GM23248 (cell line): ENCODE data around the gene CNP. TPM values are rescaled to one million over a fixed set of nuclear protein-coding genes. Genes with fewer than 3 reads are reported as not detected.

ENCODE experiments used
- DNase-seq: peaks from one replicate; pipeline ENCODE4 v3.0.0-alpha.2; 2015
- H2AFZ ChIP-seq: fragments of 200-600 bp; sonication (generic); 2 replicates; pipeline ENCODE4 v1.6.1; 2016; ENCODE audit warnings: antibody characterized with exemption
- H3F3A ChIP-seq: fragments of 200-600 bp; sonication (generic); 2 replicates; pipeline ENCODE4 v1.6.1; 2016; ENCODE audit warnings: mild to moderate bottlenecking, antibody characterized with exemption, mixed run types; ENCODE audit not compliant: insufficient read depth
- H3K27ac ChIP-seq: fragments of 200-600 bp; sonication (generic); 2 replicates; pipeline ENCODE4 v1.5.1; 2016; ENCODE audit warnings: mild to moderate bottlenecking
- H3K27me3 ChIP-seq: fragments of 200-600 bp; sonication (generic); replicated peaks from 2 replicates; pipeline ENCODE4 v1.6.1; 2016; ENCODE audit warnings: mild to moderate bottlenecking; ENCODE audit not compliant: insufficient read depth
- H3K36me3 ChIP-seq: fragments of 200-600 bp; sonication (generic); 2 replicates; pipeline ENCODE4 v1.6.1; 2016; ENCODE audit warnings: low read depth, mild to moderate bottlenecking
- H3K4me1 ChIP-seq: fragments of 200-600 bp; sonication (generic); 2 replicates; pipeline ENCODE4 v1.6.1; 2016; ENCODE audit warnings: mild to moderate bottlenecking; ENCODE audit not compliant: insufficient read depth
- H3K4me2 ChIP-seq: fragments of 200-600 bp; sonication (generic); one replicate; pipeline ENCODE4 v1.6.1; 2016; ENCODE audit warnings: mild to moderate bottlenecking; ENCODE audit not compliant: unreplicated experiment
- H3K4me3 ChIP-seq: fragments of 200-600 bp; sonication (generic); 2 replicates; pipeline ENCODE4 v1.5.1; 2016; ENCODE audit warnings: mild to moderate bottlenecking
- H3K79me2 ChIP-seq: fragments of 200-600 bp; sonication (generic); 2 replicates; pipeline ENCODE4 v1.6.1; 2016; ENCODE audit warnings: mild to moderate bottlenecking; ENCODE audit not compliant: insufficient read depth
- H3K9ac ChIP-seq: fragments of 200-600 bp; sonication (generic); 2 replicates; pipeline ENCODE4 v1.6.1; 2016; ENCODE audit warnings: mild to moderate bottlenecking
- H3K9me2 ChIP-seq: fragments of 200-600 bp; sonication (generic); 2 replicates; pipeline ENCODE4 v1.6.1; 2016; ENCODE audit warnings: mixed run types, mild to moderate bottlenecking, moderate library complexity; ENCODE audit not compliant: insufficient read depth
- H3K9me3 ChIP-seq: fragments of 200-600 bp; sonication (generic); one replicate; pipeline ENCODE4 v1.6.1; 2017; ENCODE audit warnings: low read depth
- H4K20me1 ChIP-seq: fragments of 200-600 bp; sonication (generic); 2 replicates; pipeline ENCODE4 v1.6.0; 2016; ENCODE audit not compliant: insufficient read depth
- EZH2 ChIP-seq: fragments of 200-600 bp; sonication (generic); IDR thresholded peaks from 2 replicates; pipeline ENCODE4 v1.6.1; 2018; ENCODE audit warnings: antibody characterized with exemption, mild to moderate bottlenecking; ENCODE audit not compliant: insufficient read depth, poor library complexity, severe bottlenecking
- EZH2phosphoT487 ChIP-seq: fragments of 200-600 bp; sonication (generic); IDR thresholded peaks from 2 replicates; pipeline ENCODE4 v1.6.1; 2018; ENCODE audit warnings: antibody characterized with exemption, moderate library complexity, mild to moderate bottlenecking, low read depth; ENCODE audit not compliant: insufficient read depth
- whole genome bisulfite sequencing, 2 experiments: methylation state at CpG; one replicate each; pipeline ENCODE4 v1.1.6; 2015 to 2017; ENCODE audit warnings: low lambda C conversion rate in 2 of 2, low coverage in 1 of 2; ENCODE audit errors: missing lambda C conversion rate in 2 of 2; 5-methylcytosine and 5-hydroxymethylcytosine counted together
- in situ Hi-C: fragments of 300-500 bp; cut with MboI; formaldehyde crosslinking; loops from 2 replicates; pipeline ENCODE4 v1.15.0; 2020
- polyA plus RNA-seq: library from polyadenylated mRNA; unstranded; fragments of >200 nt; fragmentation: Nextera tagmentation; extraction: Ambion mirVana; gene quantifications from 2 replicates; pipeline ENCODE4 v1.2.1, GENCODE V29; 2016
- total RNA-seq: library from RNA; depleted of rRNA; stranded (reverse); fragments of >200 nt; shearing (Covaris generic); gene quantifications from 2 replicates; pipeline ENCODE4 v1.2.3, GENCODE V29; 2014

CNP gene
- total and polyA plus RNA-seq, 2 experiments from 2014 or later = 58.3 to 103 TPM

GRCh38 chr17:41972571-41973407 is 6.2 kb downstream of the CNP start:
- Histone ChIP-seq H3K9me3 (no peaks in the 10 kb centered on the region), H3K4me2 (no peak overlapping the region), H2AFZ (no peak overlapping the region), H3K79me2 (peaks cover 77% of the 10 kb centered on the region), H3K4me3 (no peak overlapping the region), H3K36me3 (peaks cover 21% of the 10 kb centered on the region; the same call in 1 of the 2 replicates), H3F3A (peaks cover 28% of the 10 kb centered on the region), H3K4me1 (peaks cover 21% of the 10 kb centered on the region), H3K9ac (no peak overlapping the region), H3K27ac (no peak overlapping the region), H3K27me3 (no peaks in the 10 kb centered on the region), H4K20me1 (no peaks in the 10 kb centered on the region), H3K9me2 (no peaks in the 10 kb centered on the region)
- TF ChIP-seq EZH2 = no peak
- no peak for TF ChIP-seq EZH2phosphoT487
- DNase-seq = no peak
- WGBS, 2 experiments = 85 to 87% methylated on average over 20 to 21 of the region's 22 CpGs
- in situ Hi-C loops = no loop called here

DNA sequence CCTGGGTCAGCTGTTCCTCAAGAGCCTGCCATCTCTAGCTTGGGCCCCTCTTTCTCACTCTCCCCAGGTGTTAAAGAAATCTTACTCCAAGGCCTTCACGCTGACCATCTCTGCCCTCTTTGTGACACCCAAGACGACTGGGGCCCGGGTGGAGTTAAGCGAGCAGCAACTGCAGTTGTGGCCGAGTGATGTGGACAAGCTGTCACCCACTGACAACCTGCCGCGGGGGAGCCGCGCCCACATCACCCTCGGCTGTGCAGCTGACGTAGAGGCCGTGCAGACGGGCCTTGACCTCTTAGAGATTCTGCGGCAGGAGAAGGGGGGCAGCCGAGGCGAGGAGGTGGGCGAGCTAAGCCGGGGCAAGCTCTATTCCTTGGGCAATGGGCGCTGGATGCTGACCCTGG is 6.8 kb downstream of the CNP start:
- Histone ChIP-seq H3K27ac (no peak overlapping the region), H3K9me2 (no peaks in the 10 kb centered on the region)

DNA sequence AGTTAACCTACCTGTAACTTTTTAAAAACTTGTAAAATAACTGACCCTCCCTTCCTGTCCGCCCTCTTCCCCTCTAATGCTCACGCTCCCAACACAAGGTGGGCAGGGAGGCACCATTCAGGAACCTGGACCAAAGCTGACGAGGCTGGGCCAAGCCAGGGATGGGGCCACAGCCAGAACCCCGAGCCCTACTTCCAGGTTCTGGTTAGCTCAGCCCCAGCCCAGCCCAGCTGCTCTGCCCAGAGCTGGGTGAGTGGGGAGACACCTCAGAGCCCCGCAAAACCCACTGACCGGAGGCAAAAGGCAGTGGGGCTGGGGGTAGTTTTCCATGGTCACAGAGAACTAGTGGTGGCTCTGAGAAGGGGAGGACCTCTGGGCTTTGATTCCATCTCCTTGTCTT is 7.4 kb downstream of the CNP start:
- 82 to 89% methylated on average over 6 of the region's 6 CpGs for WGBS, 2 experiments
- no peaks in the 10 kb centered on the region for H3K9me2 ChIP-seq
- peaks cover 23% of the 10 kb centered on the region; the same call in 1 of the 2 replicates for H3K36me3 ChIP-seq
- peaks cover 34% of the 10 kb centered on the region for H3F3A ChIP-seq
- no peak overlapping the region for H3K27ac ChIP-seq
- no peaks in the 10 kb centered on the region for H4K20me1 ChIP-seq
- H3K27me3 ChIP-seq = no peaks in the 10 kb centered on the region
- DNase-seq = no peak
- H3K79me2 ChIP-seq = peaks cover 68% of the 10 kb centered on the region
- TF ChIP-seq EZH2phosphoT487 (no peak), EZH2 (no peak)
- no peaks in the 10 kb centered on the region for H3K9me3 ChIP-seq
- H3K4me1 ChIP-seq = peaks cover 21% of the 10 kb centered on the region
- no peak overlapping the region for H2AFZ ChIP-seq
- no peak overlapping the region for H3K4me3 ChIP-seq
- no peak overlapping the region for H3K4me2 ChIP-seq
- 0 out of 2 replicates have a peak overlapping the region, but pooled peaks have one; percentile 1 for H3K9ac ChIP-seq
- in situ Hi-C loops = no loop called here

More for the DNA sequence above, 6.8 kb downstream of the CNP start:
- H3K9me3 ChIP-seq = no peaks in the 10 kb centered on the region
- peaks cover 21% of the 10 kb centered on the region; the same call in 1 of the 2 replicates for H3K36me3 ChIP-seq
- H2AFZ ChIP-seq = no peak overlapping the region
- H3K9ac ChIP-seq = no peak overlapping the region
- H3K4me3 ChIP-seq = no peak overlapping the region
- peaks cover 21% of the 10 kb centered on the region for H3K4me1 ChIP-seq
- peaks cover 34% of the 10 kb centered on the region for H3F3A ChIP-seq
- H4K20me1 ChIP-seq = no peaks in the 10 kb centered on the region
- H3K4me2 ChIP-seq = no peak overlapping the region
- in situ Hi-C loops = no loop called here
- DNase-seq = no peak
- H3K27me3 ChIP-seq = no peaks in the 10 kb centered on the region
- 89 to 91% methylated on average over 19 of the region's 19 CpGs for WGBS, 2 experiments
- peaks cover 74% of the 10 kb centered on the region for H3K79me2 ChIP-seq
- no peak for TF ChIP-seq EZH2
- TF ChIP-seq EZH2phosphoT487 = no peak

GRCh38 chr17:41974658-41975057 is 8.1 kb downstream of the CNP start:
- no peak for TF ChIP-seq EZH2
- TF ChIP-seq EZH2phosphoT487 = no peak

More at GRCh38 chr17:41974658-41975057, 8.1 kb downstream of the CNP start:
- H3K4me3 ChIP-seq = no peak overlapping the region
- WGBS, 2 experiments = 85 to 91% methylated on average over 5 of the region's 5 CpGs
- H2AFZ ChIP-seq = no peak overlapping the region
- H3K9me3 ChIP-seq = no peaks in the 10 kb centered on the region
- no peak for DNase-seq
- peaks cover 21% of the 10 kb centered on the region for H3K4me1 ChIP-seq
- in situ Hi-C loops = no loop called here
- H4K20me1 ChIP-seq = no peaks in the 10 kb centered on the region
- peaks cover 34% of the 10 kb centered on the region for H3F3A ChIP-seq
- H3K4me2 ChIP-seq = no peak overlapping the region
- no peaks in the 10 kb centered on the region for H3K27me3 ChIP-seq
- peaks cover 62% of the 10 kb centered on the region for H3K79me2 ChIP-seq
- H3K36me3 ChIP-seq = peaks cover 23% of the 10 kb centered on the region; the same call in 1 of the 2 replicates
- no peak overlapping the region for H3K27ac ChIP-seq
- no peaks in the 10 kb centered on the region for H3K9me2 ChIP-seq
- 0 out of 2 replicates have a peak overlapping the region, but pooled peaks have one; percentile 1 for H3K9ac ChIP-seq
